ENCODE data around the gene SEC14L5. TPM values are rescaled to one million over a fixed set of nuclear protein-coding genes. Genes with fewer than 3 reads are reported as not detected.
A peak's percentile ranks its signal among the peaks of the same experiment; 100 is the strongest.
"Not testable (repeated sequence)": the region's sequence is repeated elsewhere in the genome, so short reads cannot be mapped to it uniquely, and the experiment has no call there.

The SEC14L5 gene
- total RNA-seq, 4 donors from 2014 or later: 0.32 to 6.2 (median 0.53) TPM

DNA sequence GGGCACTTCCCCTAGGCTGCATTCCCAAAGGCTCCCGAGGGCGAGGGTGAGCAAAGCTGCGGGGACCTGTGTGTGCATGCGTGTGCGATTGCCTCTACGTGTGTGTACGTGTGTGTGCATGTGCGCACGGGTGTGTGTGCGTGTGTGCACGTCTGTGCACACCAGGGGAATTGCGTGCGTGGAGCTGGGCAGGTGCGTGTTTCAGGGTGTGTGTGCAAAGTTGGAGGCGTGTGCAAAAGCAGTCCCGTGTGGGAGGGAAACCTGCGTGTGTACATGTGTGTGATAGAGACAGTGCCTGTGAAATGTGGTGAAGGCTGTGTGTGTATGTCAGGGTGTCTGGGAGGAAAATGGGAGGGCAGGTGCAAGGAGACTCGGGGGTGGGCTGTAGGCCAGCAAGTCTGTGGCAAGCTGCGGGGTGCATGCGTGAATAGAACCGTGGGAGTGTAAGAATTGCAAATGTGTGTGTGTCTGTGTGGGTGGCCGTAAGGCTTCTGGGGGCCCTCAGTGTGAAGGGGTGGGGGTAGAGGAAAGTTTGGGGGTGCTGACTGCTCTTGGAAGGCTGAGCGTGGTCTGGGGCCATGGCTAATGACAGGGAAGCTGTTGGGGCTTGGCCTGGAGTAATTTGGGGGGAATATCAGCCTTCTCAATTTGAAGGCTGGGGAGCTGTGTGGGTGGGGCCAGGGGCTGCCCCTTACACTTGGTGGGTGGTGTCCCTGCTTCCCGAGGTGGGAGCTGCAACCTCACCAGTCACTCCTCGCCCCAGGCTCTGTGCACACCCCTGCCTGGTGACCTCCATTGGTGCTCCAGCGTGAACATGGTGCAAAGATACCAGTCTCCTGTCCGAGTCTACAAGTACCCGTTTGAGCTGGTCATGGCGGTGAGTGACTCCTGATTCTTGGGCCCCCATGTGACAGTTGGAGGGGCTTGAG is 644 bp downstream of the SEC14L5 start:
- H3K27me3 ChIP-seq: no peaks in the 10 kb centered on the region
- H3K9me3 ChIP-seq: no peaks in the 10 kb centered on the region
- intact Hi-C loops (cut with DNase I; ENCODE audit: low total_unique reads) (loop anchor here (5.0 kb wide), 1 partner anchor 111 kb away; the partner anchor contains the start of genes GLYR1 and UBN1), in situ Hi-C loops (cut with MboI; ENCODE audit: low pct_ligation_motif_present in 1 of 4, low pct_unique_long_range_greater_than_20kb in 1 of 4, low sequenced_read_pairs in 3 of 4) (loop anchor here in 1 of 4 donors (10.0 kb wide), 1 partner anchor 114 kb away; the partner anchor contains the start of genes GLYR1 and UBN1)
- TF ChIP-seq EP300 (IDR thresholded peaks at IDR 0.05; ENCODE audit: low read depth) (no peak), POLR2AphosphoS5 (IDR thresholded peaks at IDR 0.05) (no peak), POLR2A (IDR thresholded peaks at IDR 0.05) (no peak)
- TF ChIP-seq, protein P1, sequence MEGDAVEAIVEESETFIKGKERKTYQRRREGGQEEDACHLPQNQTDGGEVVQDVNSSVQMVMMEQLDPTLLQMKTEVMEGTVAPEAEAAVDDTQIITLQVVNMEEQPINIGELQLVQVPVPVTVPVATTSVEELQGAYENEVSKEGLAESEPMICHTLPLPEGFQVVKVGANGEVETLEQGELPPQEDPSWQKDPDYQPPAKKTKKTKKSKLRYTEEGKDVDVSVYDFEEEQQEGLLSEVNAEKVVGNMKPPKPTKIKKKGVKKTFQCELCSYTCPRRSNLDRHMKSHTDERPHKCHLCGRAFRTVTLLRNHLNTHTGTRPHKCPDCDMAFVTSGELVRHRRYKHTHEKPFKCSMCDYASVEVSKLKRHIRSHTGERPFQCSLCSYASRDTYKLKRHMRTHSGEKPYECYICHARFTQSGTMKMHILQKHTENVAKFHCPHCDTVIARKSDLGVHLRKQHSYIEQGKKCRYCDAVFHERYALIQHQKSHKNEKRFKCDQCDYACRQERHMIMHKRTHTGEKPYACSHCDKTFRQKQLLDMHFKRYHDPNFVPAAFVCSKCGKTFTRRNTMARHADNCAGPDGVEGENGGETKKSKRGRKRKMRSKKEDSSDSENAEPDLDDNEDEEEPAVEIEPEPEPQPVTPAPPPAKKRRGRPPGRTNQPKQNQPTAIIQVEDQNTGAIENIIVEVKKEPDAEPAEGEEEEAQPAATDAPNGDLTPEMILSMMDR (IDR thresholded peaks at IDR 0.05): no peak
- 41 to 52% methylated on average over 5 to 28 of the region's 29 CpGs for WGBS, 2 donors (ENCODE audit: low coverage in 1 of 2)
- peaks cover 5 to 26% (median 12%) of the 10 kb centered on the region in 4 donors for H3K4me1 ChIP-seq
- H3K4me3 ChIP-seq: peak overlapping the region; percentile 20 to 47 (median 28)
- no peaks in the 10 kb centered on the region for H3K36me3 ChIP-seq
- peak overlapping the region in 1 of 4 donors; percentile 63 for H3K27ac ChIP-seq
- DNase-seq: no peak

DNA sequence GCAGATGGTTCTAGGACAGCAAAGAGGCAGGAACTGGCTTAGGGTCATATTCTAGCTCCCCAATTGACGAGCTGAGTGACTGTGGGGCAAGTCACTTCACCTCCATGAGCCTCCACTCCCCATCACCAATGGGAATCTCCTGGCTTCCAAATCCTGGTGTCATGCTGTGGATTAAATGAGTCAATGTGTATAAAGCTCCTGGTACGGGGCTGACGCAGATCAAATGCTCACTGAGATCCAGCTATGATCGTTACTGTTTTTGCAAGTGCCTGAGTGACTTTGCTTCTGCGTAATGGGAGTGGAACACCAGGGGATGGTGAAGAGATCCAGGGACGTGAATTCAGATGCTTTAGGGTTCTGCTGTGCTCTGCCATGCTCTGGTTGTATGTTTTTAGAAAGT is 2.4 kb downstream of the SEC14L5 start:
- H3K4me1 ChIP-seq: peaks cover 5 to 26% (median 12%) of the 10 kb centered on the region in 4 donors
- no peak overlapping the region for H3K4me3 ChIP-seq
- intact Hi-C loops (cut with DNase I; ENCODE audit: low total_unique reads): no loop called here
- no peak overlapping the region for H3K27ac ChIP-seq
- TF ChIP-seq EP300 (IDR thresholded peaks at IDR 0.05; ENCODE audit: low read depth) (no peak), POLR2AphosphoS5 (IDR thresholded peaks at IDR 0.05) (no peak), POLR2A (IDR thresholded peaks at IDR 0.05) (no peak)
- TF ChIP-seq, protein P1 (IDR thresholded peaks at IDR 0.05): no peak
- in situ Hi-C loops (cut with MboI; ENCODE audit: low pct_ligation_motif_present in 1 of 4, low pct_unique_long_range_greater_than_20kb in 1 of 4, low sequenced_read_pairs in 3 of 4): no loop called here
- no peaks in the 10 kb centered on the region for H3K9me3 ChIP-seq
- H3K27me3 ChIP-seq: no peaks in the 10 kb centered on the region
- WGBS, 2 donors (ENCODE audit: low coverage in 1 of 2): 20 to 65% methylated on average over 1 to 6 of the region's 6 CpGs
- no peak for DNase-seq
- no peaks in the 10 kb centered on the region for H3K36me3 ChIP-seq

DNA sequence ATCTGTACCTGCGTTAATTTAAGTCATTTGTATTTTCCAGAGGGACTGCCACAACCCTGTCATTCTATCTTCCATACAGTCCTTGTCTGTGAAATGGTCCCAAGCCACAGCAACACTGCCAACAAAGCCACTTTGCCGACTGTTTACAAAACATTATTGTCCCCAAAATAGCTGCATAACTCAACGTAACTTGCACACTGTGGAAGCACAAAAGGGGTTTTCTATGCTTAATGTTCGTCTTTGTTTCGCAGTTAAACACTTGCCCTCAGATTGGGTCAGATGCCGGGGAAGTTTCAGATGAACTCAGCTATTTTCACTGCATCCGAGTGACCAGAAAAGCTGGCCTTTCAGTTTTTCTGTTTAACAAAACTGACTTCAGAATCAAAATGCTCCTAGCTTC is 4.6 kb downstream of the SEC14L5 start:
- no peaks in the 10 kb centered on the region for H3K36me3 ChIP-seq
- in situ Hi-C loops (cut with MboI; ENCODE audit: low pct_ligation_motif_present in 1 of 4, low pct_unique_long_range_greater_than_20kb in 1 of 4, low sequenced_read_pairs in 3 of 4): no loop called here
- H3K27ac ChIP-seq: no peak overlapping the region
- WGBS, 2 donors (ENCODE audit: low coverage in 1 of 2): 60 to 62% methylated on average over 1 to 6 of the region's 7 CpGs
- intact Hi-C loops (cut with DNase I; ENCODE audit: low total_unique reads): no loop called here
- no peaks in the 10 kb centered on the region for H3K27me3 ChIP-seq
- H3K4me3 ChIP-seq: no peak overlapping the region
- TF ChIP-seq POLR2A (IDR thresholded peaks at IDR 0.05) (no peak), POLR2AphosphoS5 (IDR thresholded peaks at IDR 0.05) (no peak), EP300 (IDR thresholded peaks at IDR 0.05; ENCODE audit: low read depth) (no peak)
- TF ChIP-seq, protein P1 (IDR thresholded peaks at IDR 0.05): no peak
- peaks cover 0 to 10% (median 8%) of the 10 kb centered on the region in 4 donors for H3K4me1 ChIP-seq
- DNase-seq: no peak
- no peaks in the 10 kb centered on the region for H3K9me3 ChIP-seq

DNA sequence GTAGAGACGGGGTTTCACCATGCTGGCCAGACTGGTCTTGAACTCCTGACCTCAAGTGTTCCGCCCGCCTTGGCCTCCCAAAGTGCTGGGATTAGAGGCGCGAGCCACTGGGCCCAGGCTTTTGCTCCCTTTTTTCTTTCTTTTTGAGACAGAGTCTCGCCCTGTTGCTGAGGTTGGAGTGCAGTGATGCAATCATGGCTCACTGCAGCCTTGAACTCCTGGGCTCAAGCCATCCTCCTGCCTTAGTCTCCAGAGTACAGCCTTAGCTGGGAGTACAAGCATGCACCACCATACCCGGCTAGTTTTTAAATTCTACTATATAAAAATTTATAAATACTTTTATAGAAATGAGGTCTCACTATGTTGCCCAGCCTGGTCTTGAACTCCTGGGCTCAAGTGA is 5.4 kb downstream of the SEC14L5 start:
- H3K4me3 ChIP-seq; DNase-seq; H3K27me3 ChIP-seq; H3K4me1 ChIP-seq; H3K27ac ChIP-seq; H3K36me3 ChIP-seq; H3K9me3 ChIP-seq; in situ Hi-C loops (cut with MboI; ENCODE audit: low pct_ligation_motif_present in 1 of 4, low pct_unique_long_range_greater_than_20kb in 1 of 4, low sequenced_read_pairs in 3 of 4); intact Hi-C loops (cut with DNase I; ENCODE audit: low total_unique reads): not testable (repeated sequence)
- whole genome bisulfite sequencing, 2 donors (ENCODE audit: low coverage in 1 of 2): 80 to 96% methylated on average over 7 of the region's 7 CpGs
